Measurements from ENCODE around the gene GRK5. TPM values are rescaled to one million over a fixed set of nuclear protein-coding genes. Genes with fewer than 3 reads are reported as not detected.
A peak's percentile ranks its signal among the peaks of the same experiment; 100 is the strongest.

The GRK5 gene
- total and polyA plus RNA-seq, 7 donors, result 7.9 to 32.4 (median 19.8) TPM

DNA sequence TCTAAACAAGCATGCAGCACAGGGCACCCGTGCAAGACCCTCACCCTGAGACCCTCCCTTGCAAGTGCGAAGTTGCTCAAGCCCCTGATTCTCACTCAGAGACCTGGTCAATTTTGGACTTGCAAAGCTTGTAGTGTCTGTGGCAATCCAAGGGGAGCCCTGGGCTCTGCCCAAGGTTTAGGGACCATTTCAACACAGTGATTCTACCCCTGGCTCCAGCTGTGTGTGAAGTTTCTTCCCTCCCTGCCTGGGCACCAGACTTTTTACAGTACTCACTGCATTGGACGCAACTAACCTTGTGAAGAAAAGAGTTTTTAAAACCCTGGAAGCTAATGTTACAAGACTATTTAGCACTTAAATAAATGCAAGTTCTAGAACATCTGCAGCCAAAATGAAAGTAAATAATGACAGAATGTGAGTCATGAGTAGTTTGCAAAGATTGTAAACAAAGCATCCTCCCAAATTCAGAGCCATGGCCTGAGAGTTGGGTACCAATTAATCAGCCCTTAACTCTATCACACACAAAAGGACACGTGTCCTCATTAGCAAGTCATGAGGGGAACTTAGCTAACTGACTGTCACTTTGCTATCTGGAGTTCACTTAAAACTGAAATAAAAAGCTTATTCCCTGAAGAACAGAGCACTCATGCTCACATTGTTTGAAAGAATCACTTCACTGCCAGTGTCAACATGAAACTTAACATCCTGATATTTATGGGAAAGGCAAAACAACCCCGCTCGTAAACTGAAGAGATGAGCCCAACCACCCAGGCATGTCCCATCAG, 287.1 kb downstream of the GRK5 start:
- intact Hi-C loops (cut with DNase I), result no loop called here
- Histone ChIP-seq H3K36me3 (peaks cover 0 to 16% (median 0%) of the 10 kb centered on the region in 4 donors), H3K9me3 (no peaks in the 10 kb centered on the region), H3K27ac (peak overlapping the region; percentile 3 to 59 (median 54)), H3K4me3 (no peak overlapping the region), H3K27me3 (no peaks in the 10 kb centered on the region), H3K4me1 (peaks cover 0 to 27% (median 24%) of the 10 kb centered on the region in 4 donors)
- 64 to 66% methylated on average over 6 of the region's 6 CpGs for WGBS, 2 donors
- TF ChIP-seq, protein P1, sequence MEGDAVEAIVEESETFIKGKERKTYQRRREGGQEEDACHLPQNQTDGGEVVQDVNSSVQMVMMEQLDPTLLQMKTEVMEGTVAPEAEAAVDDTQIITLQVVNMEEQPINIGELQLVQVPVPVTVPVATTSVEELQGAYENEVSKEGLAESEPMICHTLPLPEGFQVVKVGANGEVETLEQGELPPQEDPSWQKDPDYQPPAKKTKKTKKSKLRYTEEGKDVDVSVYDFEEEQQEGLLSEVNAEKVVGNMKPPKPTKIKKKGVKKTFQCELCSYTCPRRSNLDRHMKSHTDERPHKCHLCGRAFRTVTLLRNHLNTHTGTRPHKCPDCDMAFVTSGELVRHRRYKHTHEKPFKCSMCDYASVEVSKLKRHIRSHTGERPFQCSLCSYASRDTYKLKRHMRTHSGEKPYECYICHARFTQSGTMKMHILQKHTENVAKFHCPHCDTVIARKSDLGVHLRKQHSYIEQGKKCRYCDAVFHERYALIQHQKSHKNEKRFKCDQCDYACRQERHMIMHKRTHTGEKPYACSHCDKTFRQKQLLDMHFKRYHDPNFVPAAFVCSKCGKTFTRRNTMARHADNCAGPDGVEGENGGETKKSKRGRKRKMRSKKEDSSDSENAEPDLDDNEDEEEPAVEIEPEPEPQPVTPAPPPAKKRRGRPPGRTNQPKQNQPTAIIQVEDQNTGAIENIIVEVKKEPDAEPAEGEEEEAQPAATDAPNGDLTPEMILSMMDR (IDR thresholded peaks at IDR 0.05), result no peak
- TF ChIP-seq EP300 (IDR thresholded peaks at IDR 0.05), result peak in 1 of 4 donors; percentile 18
- no peak for TF ChIP-seq POLR2AphosphoS5 (IDR thresholded peaks at IDR 0.05)
- TF ChIP-seq POLR2A (IDR thresholded peaks at IDR 0.05), result no peak
- DNase-seq, result peak; percentile 74

DNA sequence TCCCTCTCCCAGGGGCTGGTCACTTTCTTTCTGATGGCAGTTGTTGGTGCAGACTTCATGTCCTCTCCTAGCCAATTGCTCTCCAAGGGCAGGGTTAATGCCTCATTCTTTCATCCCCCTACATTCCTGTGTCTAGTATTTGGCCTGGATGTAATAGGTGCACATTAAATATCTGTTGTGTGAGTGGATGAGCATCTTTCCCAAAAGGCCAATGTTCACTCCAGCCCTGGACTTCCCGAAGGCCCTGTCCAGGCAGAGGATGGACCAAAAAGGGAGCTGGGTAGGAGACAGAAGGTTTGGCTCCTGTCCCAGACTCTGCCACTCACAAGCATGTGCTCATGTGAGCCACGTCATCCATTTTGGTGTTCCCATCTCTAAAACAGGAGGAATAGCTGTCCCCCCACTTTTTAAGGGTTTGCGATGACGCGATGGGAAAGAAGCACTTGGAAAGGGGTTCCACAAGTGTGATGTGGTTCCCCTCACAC, 287.7 kb downstream of the GRK5 start:
- Histone ChIP-seq H3K9me3 (no peaks in the 10 kb centered on the region), H3K36me3 (peaks cover 0 to 21% (median 0%) of the 10 kb centered on the region in 4 donors), H3K4me3 (no peak overlapping the region), H3K4me1 (peaks cover 0 to 27% (median 24%) of the 10 kb centered on the region in 4 donors), H3K27me3 (no peaks in the 10 kb centered on the region), H3K27ac (peak overlapping the region; percentile 3 to 59 (median 54))
- TF ChIP-seq, protein P1 (IDR thresholded peaks at IDR 0.05), result no peak
- TF ChIP-seq POLR2A (IDR thresholded peaks at IDR 0.05) (no peak), POLR2AphosphoS5 (IDR thresholded peaks at IDR 0.05) (no peak), EP300 (IDR thresholded peaks at IDR 0.05) (no peak)
- WGBS, 2 donors, result 87 to 88% methylated on average over 5 of the region's 5 CpGs
- peak; percentile 74 for DNase-seq
- intact Hi-C loops (cut with DNase I), result no loop called here

DNA sequence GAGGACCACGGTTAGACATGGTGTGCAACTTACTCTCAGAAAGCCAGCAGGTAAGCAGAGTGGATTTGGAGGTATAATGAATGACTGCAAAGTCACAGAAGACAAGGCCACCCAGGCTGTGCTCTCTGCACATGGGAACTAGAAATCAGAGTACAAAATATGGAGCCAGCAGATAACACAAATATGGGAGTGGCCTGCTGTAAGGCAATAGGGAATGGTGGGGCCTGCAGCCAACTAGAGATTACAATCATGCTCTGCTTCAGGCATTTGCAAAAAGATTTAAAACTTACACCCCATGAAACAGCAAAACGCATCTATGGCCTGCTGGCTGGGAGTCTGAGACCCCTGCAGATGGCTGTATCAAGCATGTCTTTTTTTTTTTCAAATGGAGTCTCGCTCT, 288.2 kb downstream of the GRK5 start:
- peaks cover 0 to 31% (median 28%) of the 10 kb centered on the region in 4 donors for H3K4me1 ChIP-seq
- H3K4me3 ChIP-seq, result no peak overlapping the region
- intact Hi-C loops (cut with DNase I), result no loop called here
- peak overlapping the region in 3 of 4 donors; percentile 50 to 59 (median 58) for H3K27ac ChIP-seq
- H3K27me3 ChIP-seq, result no peaks in the 10 kb centered on the region
- WGBS, 2 donors, result 90 to 92% methylated on average over 3 of the region's 3 CpGs
- H3K9me3 ChIP-seq, result no peaks in the 10 kb centered on the region
- H3K36me3 ChIP-seq, result peaks cover 0 to 21% (median 0%) of the 10 kb centered on the region in 4 donors
- DNase-seq, result no peak
- TF ChIP-seq POLR2AphosphoS5 (IDR thresholded peaks at IDR 0.05) (no peak), EP300 (IDR thresholded peaks at IDR 0.05) (no peak), POLR2A (IDR thresholded peaks at IDR 0.05) (no peak)
- TF ChIP-seq, protein P1 (IDR thresholded peaks at IDR 0.05), result no peak

DNA sequence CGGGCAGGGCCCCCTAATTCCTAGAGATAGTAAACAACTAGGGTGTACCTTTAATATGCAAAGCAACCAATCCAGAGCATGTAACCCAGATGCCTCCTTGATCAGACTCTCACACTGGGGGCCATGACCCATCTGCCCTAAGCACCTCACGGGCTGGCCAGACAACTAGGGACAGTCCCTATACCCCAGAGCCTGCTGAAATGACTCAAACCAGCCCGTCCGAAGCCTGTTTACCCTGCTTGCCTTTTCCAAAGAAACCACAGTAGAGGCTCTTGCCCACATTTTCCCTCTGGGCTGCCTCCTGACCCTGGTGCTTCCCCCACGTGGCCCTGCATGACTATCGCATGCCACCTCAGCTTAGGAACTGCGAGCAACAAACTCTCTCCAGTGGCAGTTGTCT, 288.9 kb downstream of the GRK5 start:
- intact Hi-C loops (cut with DNase I), result no loop called here
- Histone ChIP-seq H3K9me3 (no peaks in the 10 kb centered on the region), H3K4me1 (peaks cover 0 to 38% (median 34%) of the 10 kb centered on the region in 4 donors), H3K4me3 (no peak overlapping the region), H3K27me3 (no peaks in the 10 kb centered on the region), H3K27ac (no peak overlapping the region), H3K36me3 (peaks cover 0 to 21% (median 0%) of the 10 kb centered on the region in 4 donors)
- 73 to 84% methylated on average over 7 of the region's 7 CpGs for WGBS, 2 donors
- no peak for DNase-seq
- TF ChIP-seq POLR2A (IDR thresholded peaks at IDR 0.05), result no peak
- TF ChIP-seq POLR2AphosphoS5 (IDR thresholded peaks at IDR 0.05), result no peak
- TF ChIP-seq, protein P1 (IDR thresholded peaks at IDR 0.05), result no peak
- no peak for TF ChIP-seq EP300 (IDR thresholded peaks at IDR 0.05)

All from sigmoid colon (tissue), 7 donors.